CD4-positive, alpha-beta T cell treated with Interleukin-12 subunit alpha and Interleukin-12 subunit beta, for 1 hour (primary cell): Measurements from ENCODE around the gene CYS1.
"Not testable (repeated sequence)": the region's sequence is repeated elsewhere in the genome, so short reads cannot be mapped to it uniquely, and the experiment has no call there.

Experiments used
- DNase-seq: peaks from one replicate; pipeline ENCODE4 v3.0.0-alpha.2; 2020

The CYS1 gene

DNA sequence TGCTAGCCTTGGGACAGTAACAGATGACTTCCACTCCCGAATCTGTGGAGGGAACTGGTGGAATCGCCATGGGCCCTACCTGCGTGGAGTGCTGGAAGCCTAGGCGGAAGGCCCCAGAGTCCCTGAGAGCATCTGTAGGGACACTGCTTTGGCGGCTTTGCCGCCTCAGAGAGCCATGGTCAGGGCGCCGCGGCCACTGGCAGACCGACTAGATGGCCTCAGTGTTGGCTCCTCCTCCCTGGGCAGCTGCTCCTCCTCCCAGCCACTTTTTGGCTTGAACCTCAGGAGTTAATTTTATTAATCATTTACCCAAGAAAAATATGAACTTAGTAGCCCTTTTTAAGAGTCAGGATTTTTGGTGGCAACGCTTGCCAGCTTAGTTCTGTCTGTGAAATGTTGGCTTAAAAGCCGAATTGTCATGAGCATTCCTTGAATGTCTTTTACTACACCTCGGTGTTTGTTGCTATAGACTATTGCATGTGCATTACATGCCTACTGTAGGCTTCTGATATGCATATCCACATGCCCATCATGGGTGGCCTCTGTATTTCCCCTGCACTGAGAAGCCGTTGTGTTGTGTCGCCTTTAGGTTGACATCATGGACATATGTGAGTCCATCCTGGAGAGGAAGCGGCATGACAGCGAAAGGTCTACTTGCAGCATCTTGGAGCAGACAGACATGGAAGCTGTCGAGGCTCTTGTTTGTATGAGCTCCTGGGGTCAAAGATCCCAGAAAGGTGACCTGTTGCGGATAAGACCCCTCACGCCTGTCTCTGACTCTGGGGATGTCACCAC lies 34.5 kb downstream of the CYS1 start:
- DNase-seq: no peak

DNA sequence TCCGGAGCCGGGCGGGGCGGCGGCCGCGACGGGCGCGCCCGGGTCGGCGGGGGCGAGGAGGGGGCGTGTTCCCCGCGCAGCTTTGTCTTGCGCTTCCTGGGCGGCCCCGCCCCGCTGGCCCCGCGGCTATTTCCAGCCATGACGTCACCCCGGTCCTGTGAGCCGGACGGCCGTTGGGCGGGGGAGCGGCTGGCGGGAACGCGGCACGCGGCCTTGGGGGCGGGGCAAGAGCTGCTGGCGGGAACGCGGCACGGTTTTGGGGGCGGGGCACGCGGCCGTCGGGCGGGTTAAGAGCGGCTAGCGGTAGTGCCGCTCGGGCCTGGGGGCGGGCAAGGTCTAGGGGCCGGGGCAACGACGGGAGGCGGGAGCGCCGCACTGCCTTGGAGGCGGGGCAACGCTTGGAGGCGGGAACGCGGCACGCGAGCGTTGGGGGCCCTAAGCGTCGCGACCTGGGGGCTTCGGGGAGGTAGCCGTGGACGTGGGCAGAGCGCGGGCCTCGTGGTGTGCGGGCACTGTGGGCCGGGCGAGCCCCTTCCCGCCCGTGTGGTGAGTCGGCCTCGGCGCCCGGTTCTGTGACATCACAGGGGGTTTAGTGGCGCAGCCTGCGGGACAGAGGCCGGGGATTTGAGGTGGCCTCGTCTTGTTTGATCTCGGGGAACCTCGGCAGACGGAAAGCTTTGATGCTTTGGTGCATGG lies 36.2 kb downstream of the CYS1 start:
- peak; percentile 98 for DNase-seq

DNA sequence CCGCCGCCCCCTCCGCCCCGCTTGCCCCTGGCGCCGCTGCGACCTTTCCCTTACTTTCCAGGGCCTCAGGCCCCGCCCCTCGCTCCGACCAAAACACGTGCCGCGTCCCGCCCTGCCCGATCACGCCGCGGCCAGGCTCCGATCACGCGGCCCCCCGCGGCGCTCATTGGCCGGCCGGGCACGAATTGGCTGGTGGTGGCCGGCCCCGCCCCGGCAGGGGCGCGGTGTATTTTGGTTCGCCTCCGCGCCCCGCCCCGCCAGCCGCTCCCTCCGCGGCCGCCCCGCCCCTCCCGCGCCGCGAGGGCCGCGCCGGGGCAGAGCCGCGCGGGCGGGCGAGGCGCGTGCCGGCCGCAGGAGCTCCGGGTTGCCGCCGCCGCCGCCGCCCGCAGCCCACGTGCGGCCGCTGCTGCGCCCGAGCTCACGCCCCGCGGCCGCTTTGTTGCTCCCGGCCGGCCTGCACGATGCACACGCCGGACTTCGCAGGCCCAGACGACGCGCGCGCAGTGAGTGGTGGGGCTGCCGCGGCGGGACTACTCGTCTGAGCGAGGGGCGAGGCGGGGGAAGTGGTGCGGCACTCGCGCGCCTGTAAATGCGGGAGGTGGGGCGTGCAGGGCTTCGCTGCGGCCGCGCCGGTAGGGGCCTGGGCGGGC lies 36.8 kb downstream of the CYS1 start, which contains the start of gene KLF11:
Gene KLF11, plus strand, starts transcription at position 295 of the 650 bp plus-strand sequence. Its CDS starts 167 bp downstream, at position 462.
- DNase-seq: peak; percentile 90

DNA sequence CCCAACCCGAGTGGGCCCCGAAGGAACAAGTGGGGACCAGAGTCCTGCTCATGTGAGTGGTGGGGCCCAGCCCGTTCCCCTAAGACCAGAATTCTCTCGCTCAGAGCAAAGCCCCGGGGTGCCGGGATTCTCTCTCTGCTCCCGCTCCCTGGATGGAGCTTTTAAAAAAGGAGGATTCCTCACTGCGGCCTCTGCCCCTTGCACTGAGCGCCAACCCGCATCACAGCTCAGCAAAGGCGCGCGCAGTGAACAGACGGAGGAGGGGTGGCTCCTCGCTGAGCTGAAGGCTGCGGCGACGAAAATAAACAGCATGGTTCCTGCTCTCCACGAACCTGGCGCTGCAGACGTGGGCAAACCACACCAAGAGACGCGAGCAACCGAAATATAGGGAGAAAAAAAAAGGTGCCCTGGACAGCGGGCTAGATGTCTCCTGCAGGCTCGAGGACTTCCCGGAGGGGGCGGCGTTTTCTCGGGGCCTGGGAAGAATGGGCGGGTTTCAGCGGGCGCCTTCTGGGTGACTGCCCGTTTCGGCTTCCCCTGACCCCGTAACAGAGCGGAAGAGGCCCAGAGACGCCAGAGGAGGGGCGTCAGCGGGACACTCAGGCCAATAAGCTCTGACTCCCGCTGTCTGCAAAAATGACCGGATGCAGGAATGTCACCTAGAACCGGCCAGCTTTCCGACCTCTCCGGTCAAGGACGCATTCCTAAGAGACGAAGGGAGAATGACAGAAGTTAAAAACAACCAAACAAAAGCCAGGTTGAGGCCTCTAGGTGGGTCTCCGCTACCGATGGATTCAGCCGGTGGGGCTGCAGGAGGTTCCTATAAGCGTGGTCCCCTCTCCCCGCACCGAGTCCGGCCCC lies 37.7 kb downstream of the CYS1 start:
- peak; percentile 39 for DNase-seq

DNA sequence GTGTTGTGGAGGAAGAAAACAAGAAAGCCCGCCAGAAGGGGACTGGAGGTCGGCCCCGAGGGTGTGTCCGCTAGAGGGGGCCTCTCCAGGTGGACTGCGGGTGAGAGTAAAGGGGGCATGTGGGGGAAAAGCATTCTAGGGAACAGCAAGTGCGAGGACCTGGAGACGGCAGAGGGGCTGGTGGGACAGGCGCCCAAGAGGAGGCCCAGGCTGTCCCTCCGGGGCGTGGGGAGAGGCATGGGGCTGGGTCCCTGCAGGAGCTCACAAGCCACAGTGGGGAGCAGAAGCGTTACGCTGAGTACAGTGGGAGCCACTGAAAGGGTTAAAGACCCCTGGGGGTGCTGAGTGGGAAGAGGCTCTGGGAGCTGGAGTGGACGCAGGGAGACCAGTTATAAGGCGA lies 38.5 kb downstream of the CYS1 start:
- no peak for DNase-seq

DNA sequence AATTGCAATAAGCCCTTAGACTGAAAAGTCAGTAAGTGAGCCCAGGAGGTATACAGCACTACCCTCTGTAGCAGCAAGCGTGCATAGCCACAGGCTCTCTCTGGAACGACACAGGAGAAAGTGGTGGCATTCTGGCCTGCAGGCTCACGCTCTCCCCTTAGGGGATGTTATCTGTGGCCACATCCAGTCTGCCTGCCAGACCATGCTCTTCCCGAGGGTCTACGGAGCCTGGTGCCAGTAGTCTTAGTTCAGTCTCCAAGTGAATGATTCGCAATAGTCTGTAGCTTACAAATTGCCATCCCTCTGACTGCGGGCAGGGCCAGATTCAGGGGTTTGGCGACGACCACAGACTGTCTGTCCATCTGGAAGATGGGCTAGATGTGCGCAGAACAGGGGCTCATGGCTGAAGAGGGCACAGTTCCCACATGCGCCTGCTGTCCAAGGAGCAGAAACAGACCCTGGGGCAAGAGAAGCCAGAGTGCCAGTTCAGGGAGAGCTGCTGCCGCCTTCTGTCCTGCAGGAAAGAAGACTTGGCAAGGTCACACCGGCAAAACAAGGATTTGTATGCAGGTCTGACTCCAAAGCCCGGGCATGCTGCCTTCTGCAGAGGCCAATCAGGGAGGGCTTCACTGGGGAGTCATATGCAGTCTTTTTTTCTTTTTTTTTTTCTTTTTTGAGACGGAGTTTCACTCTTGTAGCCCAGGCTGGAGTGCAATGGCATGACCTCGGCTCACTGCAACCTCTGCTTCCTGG lies 40.4 kb downstream of the CYS1 start:
- DNase-seq: no peak

DNA sequence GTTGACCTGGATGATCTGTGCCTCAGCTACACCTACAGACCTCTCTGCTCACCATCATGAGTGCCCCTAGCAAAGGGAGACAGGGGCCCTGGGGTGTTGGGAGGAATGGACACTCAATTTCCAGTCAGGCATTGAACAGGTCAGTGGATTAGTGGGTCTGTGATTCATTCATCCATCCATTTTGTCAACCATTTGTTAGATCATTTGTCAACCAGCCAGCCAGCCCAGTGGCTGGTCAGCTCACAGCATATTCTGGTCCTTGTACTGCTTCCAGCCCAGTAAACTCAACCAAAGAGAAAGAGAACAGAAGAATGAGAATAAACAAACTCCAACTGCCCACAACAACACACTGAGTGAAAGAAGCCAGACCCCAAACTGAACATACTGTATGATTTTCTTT lies 41.5 kb downstream of the CYS1 start:
- DNase-seq: no peak

DNA sequence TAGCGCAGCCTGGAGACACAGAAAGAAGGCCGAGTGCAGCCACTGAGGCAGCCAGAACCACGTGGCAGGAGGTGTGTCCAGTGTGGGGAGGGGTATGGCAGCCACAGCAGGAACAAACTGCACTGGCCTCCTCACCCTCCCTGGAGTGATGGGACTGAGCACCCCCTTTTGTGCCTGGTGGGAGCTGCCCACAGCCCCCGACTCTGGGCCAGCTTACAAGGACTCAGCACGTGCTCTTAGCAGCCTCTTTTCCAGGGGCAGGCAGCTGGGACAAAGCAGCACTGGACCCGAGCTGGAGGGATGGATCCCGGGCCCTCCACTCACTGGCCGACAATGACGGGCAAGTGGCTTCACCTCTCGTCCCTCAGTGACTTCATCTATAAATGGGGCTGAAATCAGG lies 42.1 kb downstream of the CYS1 start:
- no peak for DNase-seq

DNA sequence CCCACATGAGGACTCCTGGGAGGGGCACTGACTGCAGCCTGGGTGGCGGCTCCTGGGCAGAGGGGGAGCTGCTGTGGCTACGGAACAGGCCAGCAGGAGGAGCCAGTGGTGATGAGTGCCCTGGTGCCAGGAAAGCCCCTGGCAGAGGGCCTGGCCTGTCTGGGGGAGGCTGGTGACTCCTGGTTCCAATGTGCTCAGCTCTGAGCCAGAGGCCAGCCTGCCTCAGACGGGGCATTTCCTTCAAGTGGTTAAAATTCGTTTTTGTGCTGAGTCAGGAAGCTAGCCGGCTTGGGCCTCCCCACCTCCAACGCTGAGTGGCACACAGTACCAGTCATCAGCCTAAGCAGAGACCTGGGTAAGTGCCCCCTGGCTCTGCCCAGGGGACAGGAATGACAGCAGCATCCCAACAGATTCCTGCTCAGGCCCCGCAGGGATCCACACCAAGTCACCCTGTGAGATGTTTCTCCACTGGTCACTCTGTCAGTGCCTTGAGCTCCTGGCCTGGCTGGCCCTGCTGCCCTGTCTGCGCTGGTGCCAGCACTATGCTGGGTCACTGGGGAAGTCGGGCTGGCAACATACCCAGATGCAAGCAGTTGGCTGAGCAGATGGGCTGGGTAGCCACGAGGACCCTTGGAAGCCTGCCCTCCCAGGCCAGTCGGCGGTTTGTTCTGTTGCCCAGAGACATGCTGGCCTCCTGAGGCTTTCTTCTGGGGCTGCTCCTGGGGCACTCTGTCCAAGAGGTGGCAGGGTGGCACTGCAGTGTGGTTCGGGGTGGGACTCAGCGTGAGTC lies 43.9 kb downstream of the CYS1 start:
- peak; percentile 68 for DNase-seq

DNA sequence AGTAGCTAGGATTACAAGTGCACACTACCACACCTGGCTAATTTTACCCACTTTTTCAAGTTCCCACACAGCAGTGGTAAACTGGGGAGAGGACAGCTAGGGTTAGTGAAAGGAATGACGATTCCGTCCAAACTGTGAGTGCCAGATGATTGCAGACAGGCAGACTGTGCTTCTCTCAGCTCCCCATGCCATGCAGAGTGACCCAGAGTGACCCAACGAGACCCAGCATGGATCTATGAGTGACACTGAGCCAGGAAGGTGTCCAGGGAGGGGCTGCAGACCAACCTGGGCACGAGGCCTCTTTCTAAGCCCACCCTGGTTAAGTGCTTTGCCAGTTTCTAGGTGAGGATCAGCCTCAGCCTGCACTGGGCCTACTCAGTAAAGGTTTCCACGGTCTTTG lies 44.6 kb downstream of the CYS1 start:
- no peak for DNase-seq

DNA sequence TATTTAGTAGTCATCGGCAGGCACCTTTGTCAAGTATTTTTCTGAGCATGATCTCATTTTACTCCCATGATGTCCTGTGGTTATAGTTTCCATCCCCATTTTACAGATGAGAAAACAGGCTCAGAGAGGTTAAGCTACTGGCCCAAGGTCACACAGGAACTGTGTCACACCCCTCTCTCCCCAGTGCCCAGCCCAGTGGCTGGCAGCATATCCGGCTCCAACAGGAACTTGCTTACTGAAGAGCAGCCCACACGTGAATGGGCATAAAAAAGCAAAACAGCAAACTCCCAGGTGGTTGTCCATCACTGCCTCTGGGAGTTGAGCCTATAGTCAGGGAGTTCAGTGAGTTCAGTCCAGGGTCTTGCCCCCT lies 45.2 kb downstream of the CYS1 start:
- DNase-seq: peak; percentile 32

DNA sequence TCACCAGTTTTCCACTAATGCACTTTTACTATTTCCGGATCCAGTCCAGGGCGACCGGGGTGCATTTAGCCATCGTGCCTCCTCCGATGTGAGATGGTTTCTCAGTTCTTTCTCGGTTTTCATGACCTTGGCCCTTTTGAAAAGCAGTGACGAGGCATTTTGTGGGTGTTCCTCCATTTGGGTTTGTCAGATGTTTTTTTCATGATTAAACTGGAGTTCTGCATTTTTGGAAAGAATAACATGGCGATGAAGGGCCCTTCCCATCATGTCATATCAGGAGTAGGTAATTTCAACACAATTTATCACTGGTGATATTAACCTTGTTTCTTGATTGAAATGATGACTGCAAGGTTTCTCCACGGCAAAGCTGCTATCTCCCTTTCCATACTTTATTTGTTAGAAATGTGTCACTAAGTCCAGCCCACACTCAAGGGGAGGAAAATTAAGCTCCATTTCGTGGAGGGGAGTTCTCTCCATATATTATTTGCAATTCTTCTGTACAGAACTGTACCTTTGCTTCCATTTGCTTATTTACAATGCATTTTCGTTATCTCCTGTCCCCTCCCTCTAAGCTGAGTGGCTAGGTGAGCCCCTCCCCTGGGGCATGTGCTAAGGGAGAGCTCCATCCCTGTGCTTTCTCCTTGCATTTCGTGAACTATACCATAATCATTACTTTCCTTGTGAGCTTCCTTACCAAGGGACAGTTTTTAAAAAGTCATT lies 45.7 kb downstream of the CYS1 start:
- DNase-seq: no peak

DNA sequence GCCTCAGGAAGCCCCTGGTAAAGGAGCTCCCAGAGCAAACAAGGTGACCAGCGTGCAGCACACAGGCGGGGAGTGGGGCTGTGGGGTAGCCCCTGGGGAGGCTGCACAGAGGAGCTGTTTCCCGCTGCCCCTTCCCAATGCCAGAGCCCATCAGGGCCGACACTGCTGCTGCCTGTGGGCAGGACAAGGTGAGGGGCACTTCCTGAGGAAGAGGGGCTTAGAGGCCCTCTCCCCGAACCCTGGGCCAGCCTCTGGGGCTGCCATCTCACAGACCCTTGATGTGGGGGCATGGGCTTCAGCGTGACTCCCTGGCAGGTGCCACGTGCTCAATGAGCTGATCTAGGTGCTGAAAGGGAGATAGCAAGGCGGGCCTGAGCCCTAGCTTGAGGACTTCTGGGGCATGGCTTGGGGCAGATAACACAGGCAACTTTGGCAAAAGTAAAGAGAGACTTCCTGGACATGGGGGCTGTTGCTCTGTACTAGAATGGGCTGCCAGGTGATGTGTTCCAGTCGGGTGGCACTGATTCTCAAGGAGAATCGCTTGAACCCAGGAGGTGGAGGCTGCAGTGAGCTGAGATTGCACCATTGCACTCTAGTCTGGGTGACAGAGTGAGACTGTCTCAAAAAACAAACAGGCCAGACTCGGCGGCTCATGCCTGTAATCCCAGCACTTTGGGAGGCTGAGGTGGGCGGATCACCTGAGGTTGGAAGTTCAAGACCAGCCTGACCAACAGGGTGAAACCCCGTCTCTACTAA lies 46.8 kb downstream of the CYS1 start:
- DNase-seq: no peak

DNA sequence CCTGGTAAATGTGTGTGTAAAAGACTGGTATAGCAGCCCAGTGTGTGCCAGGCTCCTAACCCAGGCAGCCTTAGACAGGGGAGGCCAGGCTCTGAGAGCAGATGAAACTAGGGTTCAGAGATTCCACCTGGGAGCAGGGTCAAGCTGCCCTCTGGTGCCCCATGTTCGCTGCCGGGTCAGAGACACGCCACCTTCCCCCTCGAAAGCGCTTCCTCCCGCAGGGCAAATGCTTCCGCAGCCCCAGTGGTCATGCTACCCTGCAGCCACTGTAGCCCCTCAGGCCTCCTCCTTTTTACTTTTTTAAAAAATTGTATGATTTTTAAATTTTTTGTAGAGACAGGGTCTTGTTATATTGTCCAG lies 47.5 kb downstream of the CYS1 start:
- no peak for DNase-seq

DNA sequence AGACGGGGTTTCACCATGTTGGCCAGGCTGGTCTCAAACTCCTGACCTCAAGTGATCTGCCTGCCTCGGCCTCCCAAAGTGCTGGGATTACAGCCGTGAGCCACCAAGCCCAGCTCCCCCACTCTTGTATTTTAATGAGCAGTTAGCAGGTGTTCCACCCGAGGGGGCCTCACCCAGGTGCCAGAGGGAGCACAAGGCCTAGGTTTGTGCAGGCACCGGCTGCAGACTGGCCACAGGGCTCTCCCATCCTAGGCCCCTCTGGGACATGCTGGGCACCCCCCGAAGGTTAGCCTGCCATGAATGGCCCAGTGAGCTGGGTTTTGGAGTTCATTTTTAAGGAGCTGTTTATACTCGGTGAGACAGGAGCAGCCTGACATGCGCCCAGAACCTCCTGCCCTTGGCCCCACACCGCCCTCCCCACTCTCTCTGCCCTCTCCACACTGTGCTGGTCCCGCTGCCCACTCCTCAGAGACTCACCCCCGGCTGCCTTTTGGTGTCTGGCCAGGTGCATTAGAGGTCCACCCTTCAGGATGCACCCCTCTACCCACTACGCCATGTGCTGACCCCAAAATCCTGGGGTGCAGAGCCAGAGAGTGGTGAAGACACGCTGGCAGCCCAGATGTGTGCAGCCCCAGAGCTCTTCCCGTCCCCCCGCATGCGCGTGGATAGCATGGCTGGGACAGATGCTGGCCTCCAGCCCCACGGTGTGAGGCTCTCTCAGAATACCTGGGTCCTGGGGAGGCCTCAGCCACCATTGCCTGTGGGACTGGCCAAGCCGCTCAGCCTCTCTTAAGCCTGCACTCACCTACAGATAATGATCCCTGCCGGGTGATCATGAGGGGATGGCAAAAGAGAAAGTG lies 48.1 kb downstream of the CYS1 start:
- DNase-seq: no peak

DNA sequence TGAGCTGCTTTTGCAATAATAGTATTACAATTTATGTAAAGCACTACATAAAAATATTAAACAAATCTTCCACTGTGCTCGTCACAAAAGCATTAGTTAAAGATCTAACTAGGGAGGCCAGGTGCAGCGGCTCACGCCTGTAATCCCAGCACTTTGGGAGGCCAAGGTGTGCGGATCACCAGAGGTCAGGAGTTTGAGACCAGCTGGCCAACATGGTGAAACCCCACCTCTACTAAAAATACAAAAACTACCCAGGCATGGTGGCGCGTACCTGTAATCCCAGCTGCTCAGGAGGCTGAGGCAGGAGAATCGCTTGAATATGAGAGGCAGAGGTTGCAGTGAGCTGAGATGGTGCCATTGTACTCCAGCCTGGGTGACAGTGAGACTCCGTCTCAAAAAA lies 49.4 kb downstream of the CYS1 start:
- not testable (repeated sequence) for DNase-seq

DNA sequence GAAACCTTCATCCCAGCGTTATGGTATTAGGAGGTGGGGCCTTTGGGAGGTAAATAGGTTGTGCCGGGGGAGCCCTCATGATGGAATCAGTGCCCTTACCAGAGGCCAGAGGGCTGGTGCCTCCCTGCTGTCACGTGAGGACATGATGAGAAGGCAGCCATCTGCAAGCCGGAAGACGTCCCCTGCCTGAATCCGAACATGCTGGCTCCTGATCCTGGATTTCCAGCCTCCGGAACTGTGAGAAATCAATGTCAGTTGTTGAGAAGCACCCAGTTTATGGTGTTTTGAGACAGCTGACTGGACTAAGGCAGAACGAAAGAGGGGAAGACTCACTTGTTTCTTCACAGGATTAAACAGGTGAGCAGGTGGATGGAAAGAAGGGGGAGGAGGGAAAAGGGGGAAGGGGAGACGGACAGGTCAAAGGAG lies 49.9 kb downstream of the CYS1 start:
- DNase-seq: no peak

DNA sequence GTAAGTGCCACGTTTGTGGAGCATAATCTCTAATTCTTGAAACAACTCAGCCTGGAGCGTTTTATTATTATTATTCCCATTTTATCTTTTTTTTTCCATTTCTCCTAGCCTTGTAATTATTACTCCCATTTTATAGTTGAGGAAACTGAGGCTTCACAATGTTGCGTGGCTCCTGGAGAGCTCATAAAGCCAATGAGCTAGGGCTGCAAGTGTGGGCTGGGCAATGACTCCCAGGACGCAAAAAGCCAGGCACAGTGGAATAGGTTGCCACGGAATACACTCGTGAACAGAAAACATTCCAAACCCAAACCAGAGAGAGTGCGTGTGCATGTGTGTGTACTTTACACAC lies 50.4 kb downstream of the CYS1 start:
- DNase-seq: no peak
